WTC11 (cell line): ENCODE measurements around the gene SHC3. TPM values are rescaled to one million over a fixed set of nuclear protein-coding genes. Genes with fewer than 3 reads are reported as not detected.

Source experiments
- ATAC-seq: fragments of 200-7000 bp; cut with Tn5 transposase; 2 replicates; pipeline ENCODE4 v1.10.0; 2021; ENCODE audit warnings: mild to moderate bottlenecking, moderate library complexity
- CTCF ChIA-PET: fragments of 300-600 bp; sonication (Branson Sonifier 250); formaldehyde crosslinking; loops from one replicate; lab custom pipeline; 2021; ENCODE audit warnings: antibody characterized with exemption; lab: Charles Lee
- POLR2A ChIA-PET: fragments of 350-600 bp; sonication (Branson Sonifier 250); formaldehyde crosslinking; loops from one replicate; lab custom pipeline; 2021; ENCODE audit warnings: antibody characterized with exemption; lab: Charles Lee
- DNase-seq: peaks from one replicate; pipeline ENCODE4 v3.0.0; 2021; ENCODE audit warnings: low spot score
- H3K27ac Mint-ChIP-seq: 2 replicates; pipeline ENCODE4 v1.8.0; 2021; ENCODE audit warnings: mixed read lengths
- H3K27me3 Mint-ChIP-seq: 2 replicates; pipeline ENCODE4 v1.8.0; 2021; ENCODE audit warnings: low read depth, mild to moderate bottlenecking, moderate library complexity, mixed read lengths
- H3K36me3 Mint-ChIP-seq: 2 replicates; pipeline ENCODE4 v1.8.0; 2021; ENCODE audit warnings: mixed read lengths
- H3K4me1 Mint-ChIP-seq: 2 replicates; pipeline ENCODE4 v1.8.0; 2022; ENCODE audit warnings: mixed read lengths
- H3K4me3 Mint-ChIP-seq: 2 replicates; pipeline ENCODE4 v1.8.0; 2021; ENCODE audit warnings: mild to moderate bottlenecking, moderate library complexity, mixed read lengths
- H3K9me3 Mint-ChIP-seq: 2 replicates; pipeline ENCODE4 v1.8.0; 2021; ENCODE audit warnings: mixed read lengths
- ARID4B ChIP-seq: sonication (generic); formaldehyde crosslinking; IDR thresholded peaks from 2 replicates; pipeline ENCODE4 v1.8.0; 2023; ENCODE audit warnings: missing genetic modification reagents, mild to moderate bottlenecking, borderline replicate concordance
- CREB1 ChIP-seq: sonication (generic); formaldehyde crosslinking; IDR thresholded peaks from 2 replicates; pipeline ENCODE4 v1.8.0; 2023; ENCODE audit warnings: mild to moderate bottlenecking, missing genetic modification reagents
- CREM ChIP-seq: sonication (generic); formaldehyde crosslinking; IDR thresholded peaks from 2 replicates; pipeline ENCODE4 v1.8.1; 2022; ENCODE audit warnings: mild to moderate bottlenecking, missing genetic modification reagents, moderate library complexity
- E2F1 ChIP-seq: sonication (generic); formaldehyde crosslinking; IDR thresholded peaks from 2 replicates; pipeline ENCODE4 v1.8.0; 2022; ENCODE audit warnings: mild to moderate bottlenecking, missing genetic modification reagents
- FOXK1 ChIP-seq: sonication (generic); formaldehyde crosslinking; IDR thresholded peaks from 2 replicates; pipeline ENCODE4 v1.8.0; 2022; ENCODE audit warnings: mild to moderate bottlenecking, moderate library complexity, missing genetic modification reagents
- KAT7 ChIP-seq: sonication (generic); formaldehyde crosslinking; IDR thresholded peaks from 2 replicates; pipeline ENCODE4 v1.8.1; 2023; ENCODE audit warnings: missing genetic modification reagents, mild to moderate bottlenecking, borderline replicate concordance
- MYBL2 ChIP-seq: sonication (generic); formaldehyde crosslinking; IDR thresholded peaks from 2 replicates; pipeline ENCODE4 v1.8.1; 2023; ENCODE audit warnings: mild to moderate bottlenecking, moderate library complexity, missing genetic modification reagents
- NFATC4 ChIP-seq: fragments of 250-450 bp; sonication (Bioruptor Pico); IDR thresholded peaks from 2 replicates; pipeline ENCODE4 v1.9.0; 2021; ENCODE audit warnings: mild to moderate bottlenecking
- NR1H2 ChIP-seq: sonication (generic); formaldehyde crosslinking; IDR thresholded peaks from 2 replicates; pipeline ENCODE4 v1.9.0; 2021; ENCODE audit warnings: mild to moderate bottlenecking, moderate library complexity, missing genetic modification reagents
- PREB ChIP-seq: sonication (generic); formaldehyde crosslinking; IDR thresholded peaks from 2 replicates; pipeline ENCODE4 v1.8.1; 2022; ENCODE audit warnings: mild to moderate bottlenecking, missing genetic modification reagents, moderate library complexity, borderline replicate concordance
- RORB ChIP-seq: fragments of 250-450 bp; sonication (Bioruptor Pico); IDR thresholded peaks from 2 replicates; pipeline ENCODE4 v1.9.0; 2021; ENCODE audit warnings: mild to moderate bottlenecking
- STAT6 ChIP-seq: sonication (generic); formaldehyde crosslinking; conservative IDR thresholded peaks from 2 replicates; pipeline ENCODE4 v1.8.1; 2023; ENCODE audit warnings: mild to moderate bottlenecking, low read depth, missing genetic modification reagents, moderate library complexity
- ZMAT4 ChIP-seq: fragments of 250-450 bp; sonication (Bioruptor Pico); IDR thresholded peaks from 2 replicates; pipeline ENCODE4 v1.9.0; 2021; ENCODE audit warnings: mild to moderate bottlenecking
- ZNF416 ChIP-seq: fragments of 250-450 bp; sonication (Bioruptor Pico); IDR thresholded peaks from 2 replicates; pipeline ENCODE4 v1.9.0; 2021; ENCODE audit warnings: mild to moderate bottlenecking, inconsistent platforms
- ZNF423 ChIP-seq: fragments of 250-450 bp; sonication (Bioruptor Pico); IDR thresholded peaks from 2 replicates; pipeline ENCODE4 v2.1.2; 2022; ENCODE audit warnings: mild to moderate bottlenecking, moderate library complexity
- ZNF532 ChIP-seq: fragments of 250-450 bp; sonication (Bioruptor Pico); IDR thresholded peaks from 2 replicates; pipeline ENCODE4 v1.9.0; 2021; ENCODE audit warnings: mild to moderate bottlenecking, borderline replicate concordance
- total RNA-seq: library from RNA; stranded (reverse); gene quantifications from 3 replicates; pipeline ENCODE4 v1.2.3, GENCODE V29; 2021

The SHC3 gene
- total RNA-seq, 1 experiment from 2014 or later = 4.9 TPM

GRCh38 chr9:88973281-88974045, 205.2 kb downstream of the SHC3 start:
- ATAC-seq = no peak
- H3K4me3 Mint-ChIP-seq = no peak overlapping the region
- H3K36me3 Mint-ChIP-seq = no peaks in the 10 kb centered on the region
- no peak for TF ChIP-seq MYBL2 (CRISPR knock-in tag)
- no peak for TF ChIP-seq CREM (CRISPR knock-in tag)
- TF ChIP-seq ZNF423 = no peak
- TF ChIP-seq CREB1 (CRISPR knock-in tag) = no peak
- no peak for TF ChIP-seq NFATC4 (CRISPR knock-in tag)
- no peak for TF ChIP-seq ZMAT4
- no peak for TF ChIP-seq STAT6
- TF ChIP-seq E2F1 (CRISPR knock-in tag) = no peak
- TF ChIP-seq RORB (CRISPR knock-in tag) = no peak
- TF ChIP-seq ARID4B (CRISPR knock-in tag) = no peak
- TF ChIP-seq ZNF416 (CRISPR knock-in tag) = no peak
- TF ChIP-seq KAT7 (CRISPR knock-in tag) = no peak
- TF ChIP-seq ZNF532 = no peak
- TF ChIP-seq NR1H2 = no peak
- no peak for TF ChIP-seq PREB (CRISPR knock-in tag)
- TF ChIP-seq FOXK1 (CRISPR knock-in tag) = no peak
- no peak for DNase-seq
- POLR2A ChIA-PET = no interaction called here
- H3K9me3 Mint-ChIP-seq = peaks cover 5% of the 10 kb centered on the region
- no peaks in the 10 kb centered on the region for H3K27me3 Mint-ChIP-seq
- H3K27ac Mint-ChIP-seq = no peak overlapping the region
- H3K4me1 Mint-ChIP-seq = peaks cover 16% of the 10 kb centered on the region
- CTCF ChIA-PET = no interaction called here
